ENCODE measurements around the gene STK38. TPM values are rescaled to one million over a fixed set of nuclear protein-coding genes. Genes with fewer than 3 reads are reported as not detected.

Gene STK38
- total RNA-seq, 1 donor from 2014 or later = 31.9 TPM

- no peak for DNase-seq (ENCODE audit: extremely low spot score in 2 of 2)
- H3K27ac ChIP-seq = no peak overlapping the region
- no peak overlapping the region for H3K4me3 ChIP-seq
- H3K36me3 ChIP-seq = peaks cover 0 to 43% of the 10 kb centered on the region in 2 donors
- H3K9me3 ChIP-seq = no peaks in the 10 kb centered on the region
- TF ChIP-seq POLR2A (IDR thresholded peaks at IDR 0.05) = no peak
- TF ChIP-seq POLR2AphosphoS5 (IDR thresholded peaks at IDR 0.05; ENCODE audit: insufficient read depth in 1 of 2, low read depth in 1 of 2) = no peak
- no peak for TF ChIP-seq CTCF (IDR thresholded peaks at IDR 0.05)
- intact Hi-C loops (cut with DNase I) = no loop called here
- H3K4me1 ChIP-seq = no peaks in the 10 kb centered on the region
- H3K27me3 ChIP-seq = no peaks in the 10 kb centered on the region
Measured at GRCh38 chr6:36492621-36493020, 54.7 kb downstream of the STK38 start.

DNA sequence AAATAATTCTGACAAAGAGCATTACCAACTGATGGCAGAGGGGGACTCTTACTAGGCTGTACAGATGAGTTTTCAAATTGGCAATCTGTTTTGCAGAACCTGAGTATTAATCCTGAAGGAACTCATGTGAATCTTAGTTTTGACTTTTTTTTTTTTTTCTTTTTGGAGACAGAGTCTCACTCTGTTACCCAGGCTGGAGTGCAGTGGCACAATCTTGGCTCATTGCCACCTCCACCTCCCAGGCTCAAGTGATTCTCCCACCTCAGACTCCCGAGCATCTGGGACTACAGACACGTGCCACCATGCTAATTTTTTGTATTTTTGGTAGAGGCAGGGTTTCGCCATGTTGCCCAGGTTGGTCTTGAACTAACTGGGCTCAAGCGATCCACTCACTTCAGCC lies 55.2 kb downstream of the STK38 start:
- Histone ChIP-seq H3K4me1 (no peaks in the 10 kb centered on the region), H3K27ac (no peak overlapping the region), H3K36me3 (peaks cover 0 to 43% of the 10 kb centered on the region in 2 donors), H3K27me3 (no peaks in the 10 kb centered on the region), H3K4me3 (no peak overlapping the region), H3K9me3 (no peaks in the 10 kb centered on the region)
- intact Hi-C loops (cut with DNase I) = no loop called here
- TF ChIP-seq POLR2AphosphoS5 (IDR thresholded peaks at IDR 0.05; ENCODE audit: insufficient read depth in 1 of 2, low read depth in 1 of 2) (no peak), CTCF (IDR thresholded peaks at IDR 0.05) (no peak), POLR2A (IDR thresholded peaks at IDR 0.05) (no peak)
- no peak for DNase-seq (ENCODE audit: extremely low spot score in 2 of 2)

DNA sequence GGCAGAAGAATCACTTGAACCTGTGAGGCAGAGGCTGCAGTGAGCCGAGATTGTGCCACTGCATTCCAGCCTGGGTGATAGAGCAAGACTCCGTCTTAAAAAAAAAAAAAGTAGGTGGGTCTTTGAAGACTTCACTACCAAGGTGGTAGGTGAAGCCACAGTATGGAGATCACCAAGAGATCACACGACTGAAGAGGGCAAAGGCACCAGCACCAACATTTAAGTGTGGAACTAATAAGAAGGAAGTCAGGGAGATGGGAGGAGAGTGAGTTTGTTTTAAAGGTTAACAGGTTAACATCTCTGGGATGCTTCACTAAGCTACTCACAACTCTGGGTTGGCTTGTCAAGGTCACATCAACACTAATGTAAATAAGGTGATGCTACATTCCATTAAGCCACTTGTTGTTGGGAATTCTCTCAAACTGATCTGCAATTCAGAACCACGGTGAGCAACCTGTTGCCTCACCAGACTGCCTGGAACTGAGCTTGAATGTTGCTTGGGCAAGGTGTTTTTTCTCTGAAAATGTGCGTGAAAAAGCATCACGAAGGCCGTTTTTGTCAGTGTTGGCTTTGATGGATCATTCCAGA lies 55.8 kb downstream of the STK38 start:
- intact Hi-C loops (cut with DNase I) = no loop called here
- peaks cover 0 to 40% of the 10 kb centered on the region in 2 donors for H3K36me3 ChIP-seq
- H3K4me1 ChIP-seq = no peaks in the 10 kb centered on the region
- no peak for DNase-seq (ENCODE audit: extremely low spot score in 2 of 2)
- H3K27ac ChIP-seq = no peak overlapping the region
- H3K4me3 ChIP-seq = no peak overlapping the region
- H3K9me3 ChIP-seq = no peaks in the 10 kb centered on the region
- TF ChIP-seq POLR2A (IDR thresholded peaks at IDR 0.05) = no peak
- no peak for TF ChIP-seq CTCF (IDR thresholded peaks at IDR 0.05)
- no peaks in the 10 kb centered on the region for H3K27me3 ChIP-seq

DNA sequence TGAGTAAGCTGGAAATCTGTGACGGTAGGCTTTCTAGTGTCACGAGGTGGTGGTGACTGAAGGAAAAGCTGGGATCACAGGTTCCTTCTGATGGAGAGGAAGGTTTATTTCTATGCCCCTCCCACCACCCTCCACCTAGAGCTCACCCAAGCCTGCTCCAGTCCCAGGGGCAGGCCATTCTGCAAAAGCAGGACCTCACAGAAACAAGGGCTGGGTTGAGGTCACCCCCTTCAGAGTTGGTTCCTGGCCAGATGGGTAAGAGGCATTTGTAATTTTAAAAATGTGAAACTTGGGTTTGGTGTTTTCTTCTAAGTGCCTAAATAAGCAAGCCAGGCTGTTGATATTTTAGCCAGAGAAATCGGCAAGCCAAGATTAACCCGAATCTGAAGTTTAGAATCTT lies 57.9 kb downstream of the STK38 start:
- no peak for TF ChIP-seq CTCF (IDR thresholded peaks at IDR 0.05)
- Histone ChIP-seq H3K4me3 (no peak overlapping the region), H3K36me3 (peaks cover 0 to 30% of the 10 kb centered on the region in 2 donors), H3K9me3 (no peaks in the 10 kb centered on the region), H3K27me3 (no peaks in the 10 kb centered on the region), H3K27ac (no peak overlapping the region), H3K4me1 (no peaks in the 10 kb centered on the region)
- no peak for DNase-seq (ENCODE audit: extremely low spot score in 2 of 2)
- intact Hi-C loops (cut with DNase I) = no loop called here

GRCh38 chr6:36488221-36488620 lies 59.1 kb downstream of the STK38 start:
- no peak for TF ChIP-seq CTCF (IDR thresholded peaks at IDR 0.05)
- no peak overlapping the region for H3K27ac ChIP-seq
- DNase-seq (ENCODE audit: extremely low spot score in 2 of 2) = no peak
- no peaks in the 10 kb centered on the region for H3K4me1 ChIP-seq
- no peak overlapping the region for H3K4me3 ChIP-seq
- intact Hi-C loops (cut with DNase I) = no loop called here
- H3K27me3 ChIP-seq = no peaks in the 10 kb centered on the region
- no peaks in the 10 kb centered on the region for H3K9me3 ChIP-seq
- H3K36me3 ChIP-seq = peaks cover 0 to 29% of the 10 kb centered on the region in 2 donors

Measured in vagina (tissue), 2 donors.